GM12865 (cell line): ENCODE results near the gene RNF220.

Source experiments
- DNase-seq: peaks from one replicate; pipeline ENCODE4 v3.0.0; 2010; ENCODE audit warnings: low read depth
- H3K4me3 ChIP-seq: 2 replicates; pipeline ENCODE4 v1.5.1; 2011; ENCODE audit warnings: mild to moderate bottlenecking, low read depth, low read length, control low read depth
- TF ChIP-seq, protein P1 (sequence below): IDR thresholded peaks from 2 replicates; pipeline ENCODE4 v1.5.1; 2011; ENCODE audit warnings: low read length, control low read depth, low read depth, inconsistent platforms; ENCODE audit not compliant: insufficient read depth; ENCODE audit errors: missing control alignments

Gene RNF220

DNA sequence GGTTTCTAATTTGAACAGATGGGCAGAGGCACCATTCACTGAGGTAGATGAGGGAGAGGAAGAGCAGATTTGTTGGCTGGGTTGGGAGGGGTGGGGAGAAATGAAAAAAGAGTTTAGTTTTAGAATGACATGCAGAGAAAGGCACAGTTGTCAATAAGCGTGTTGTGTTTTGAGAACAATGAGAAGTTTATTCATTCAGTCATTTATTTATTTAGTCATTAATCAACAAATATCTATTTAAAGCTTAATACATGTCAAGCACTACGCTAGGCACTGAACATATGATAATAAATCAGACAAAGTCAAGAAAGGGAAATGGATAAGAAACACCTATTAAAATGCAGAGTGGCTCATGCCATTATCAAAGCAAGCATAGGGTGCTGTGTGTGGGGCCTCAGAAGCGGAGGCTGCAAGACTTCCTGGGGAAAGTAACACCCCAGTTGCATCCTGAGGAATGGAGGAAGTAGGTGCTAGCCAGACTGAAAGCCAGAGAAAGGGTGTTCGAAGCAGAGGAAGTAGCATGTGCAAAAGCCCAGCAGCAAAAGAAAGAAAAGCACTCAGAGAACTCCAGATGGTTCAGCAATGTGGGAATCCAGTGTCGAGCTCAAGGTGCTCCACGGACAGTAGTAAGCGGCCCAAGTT is 114.1 kb downstream of the RNF220 start:
- TF ChIP-seq, protein P1, sequence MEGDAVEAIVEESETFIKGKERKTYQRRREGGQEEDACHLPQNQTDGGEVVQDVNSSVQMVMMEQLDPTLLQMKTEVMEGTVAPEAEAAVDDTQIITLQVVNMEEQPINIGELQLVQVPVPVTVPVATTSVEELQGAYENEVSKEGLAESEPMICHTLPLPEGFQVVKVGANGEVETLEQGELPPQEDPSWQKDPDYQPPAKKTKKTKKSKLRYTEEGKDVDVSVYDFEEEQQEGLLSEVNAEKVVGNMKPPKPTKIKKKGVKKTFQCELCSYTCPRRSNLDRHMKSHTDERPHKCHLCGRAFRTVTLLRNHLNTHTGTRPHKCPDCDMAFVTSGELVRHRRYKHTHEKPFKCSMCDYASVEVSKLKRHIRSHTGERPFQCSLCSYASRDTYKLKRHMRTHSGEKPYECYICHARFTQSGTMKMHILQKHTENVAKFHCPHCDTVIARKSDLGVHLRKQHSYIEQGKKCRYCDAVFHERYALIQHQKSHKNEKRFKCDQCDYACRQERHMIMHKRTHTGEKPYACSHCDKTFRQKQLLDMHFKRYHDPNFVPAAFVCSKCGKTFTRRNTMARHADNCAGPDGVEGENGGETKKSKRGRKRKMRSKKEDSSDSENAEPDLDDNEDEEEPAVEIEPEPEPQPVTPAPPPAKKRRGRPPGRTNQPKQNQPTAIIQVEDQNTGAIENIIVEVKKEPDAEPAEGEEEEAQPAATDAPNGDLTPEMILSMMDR: no peak
- H3K4me3 ChIP-seq: no peak overlapping the region
- peak; percentile 16 for DNase-seq

DNA sequence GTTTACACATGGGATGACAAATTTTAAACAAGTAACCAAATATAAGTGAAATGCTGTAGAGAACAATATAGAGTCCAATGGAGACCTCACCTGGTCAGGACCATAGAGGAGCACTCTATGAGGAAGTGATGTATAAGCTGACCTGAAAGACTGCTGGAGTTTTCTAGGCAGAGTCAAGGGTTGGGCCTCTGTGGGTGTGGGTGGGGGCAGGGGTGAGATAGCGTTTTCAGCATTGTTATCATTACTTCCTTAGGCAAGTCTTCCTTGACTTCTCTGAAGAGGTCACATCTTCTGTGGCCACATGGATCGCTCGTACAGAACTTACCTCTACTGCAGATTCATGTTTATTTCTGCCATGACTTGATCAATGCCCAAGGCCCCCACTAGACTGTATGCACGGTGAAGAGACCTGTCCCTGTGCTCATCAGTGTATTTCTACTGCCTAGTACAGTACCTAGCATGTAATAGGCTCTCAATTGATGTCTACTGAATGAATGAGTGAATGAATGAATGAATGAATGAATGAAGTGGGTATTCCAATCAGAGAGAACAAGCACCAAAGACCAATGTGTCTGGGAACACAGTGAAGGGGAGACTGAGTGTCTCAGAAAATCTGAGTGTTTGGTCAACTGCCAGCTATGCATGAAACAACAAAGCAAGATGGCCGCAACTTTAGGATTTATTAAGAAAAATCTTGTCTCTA is 116.5 kb downstream of the RNF220 start:
- DNase-seq: no peak
- TF ChIP-seq, protein P1: no peak

DNA sequence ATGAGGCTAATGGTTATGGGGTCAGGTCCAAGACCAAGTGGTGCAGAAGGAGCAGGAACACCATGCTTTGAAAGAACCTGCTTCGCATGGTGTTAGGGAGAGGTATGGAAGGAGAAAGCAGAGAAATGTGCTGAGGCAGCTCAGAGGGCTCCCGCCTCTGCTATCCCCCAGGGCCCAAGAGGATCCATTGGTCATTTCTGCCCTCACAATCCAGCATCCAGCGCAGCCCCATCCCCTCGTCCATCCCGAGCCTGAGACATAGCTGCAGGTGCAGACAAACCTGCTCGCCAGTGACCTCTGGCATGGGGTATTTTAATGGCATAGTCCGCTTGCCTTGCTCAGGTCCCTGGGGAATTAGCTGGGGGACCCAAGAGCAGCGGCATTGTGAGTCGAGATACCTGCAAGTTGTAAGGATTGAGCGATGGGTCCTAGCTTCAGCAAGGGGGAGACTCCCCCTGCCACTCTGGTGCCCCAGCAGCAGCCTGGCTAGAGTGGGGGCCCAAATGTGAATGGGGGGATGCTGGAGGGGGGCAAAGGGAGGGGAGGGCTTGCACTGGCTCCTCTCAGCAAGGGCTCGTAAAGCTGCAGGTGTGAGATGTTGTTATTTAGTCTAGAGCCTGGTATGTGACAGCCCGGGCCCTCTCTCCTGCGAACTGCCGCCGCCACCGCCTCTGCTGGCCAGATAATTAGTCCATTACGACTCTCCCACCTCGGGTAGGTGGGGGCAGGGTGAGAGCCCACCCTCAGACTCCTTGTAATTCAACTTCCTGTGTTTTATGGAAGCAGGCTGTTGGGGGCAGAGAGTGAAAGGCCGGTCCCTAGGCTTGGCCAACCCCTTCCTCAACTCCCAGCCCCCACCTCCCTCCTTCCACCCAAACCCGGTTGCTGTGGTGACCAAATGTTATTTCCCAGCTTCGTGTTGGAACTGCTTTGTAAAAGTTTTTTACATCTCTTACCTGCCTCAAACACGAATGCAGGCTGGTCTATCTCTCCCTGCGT is 118.8 kb downstream of the RNF220 start:
- H3K4me3 ChIP-seq: no peak overlapping the region
- TF ChIP-seq, protein P1: no peak
- DNase-seq: no peak

More for the DNA sequence above, 116.5 kb downstream of the RNF220 start:
- no peak overlapping the region for H3K4me3 ChIP-seq

DNA sequence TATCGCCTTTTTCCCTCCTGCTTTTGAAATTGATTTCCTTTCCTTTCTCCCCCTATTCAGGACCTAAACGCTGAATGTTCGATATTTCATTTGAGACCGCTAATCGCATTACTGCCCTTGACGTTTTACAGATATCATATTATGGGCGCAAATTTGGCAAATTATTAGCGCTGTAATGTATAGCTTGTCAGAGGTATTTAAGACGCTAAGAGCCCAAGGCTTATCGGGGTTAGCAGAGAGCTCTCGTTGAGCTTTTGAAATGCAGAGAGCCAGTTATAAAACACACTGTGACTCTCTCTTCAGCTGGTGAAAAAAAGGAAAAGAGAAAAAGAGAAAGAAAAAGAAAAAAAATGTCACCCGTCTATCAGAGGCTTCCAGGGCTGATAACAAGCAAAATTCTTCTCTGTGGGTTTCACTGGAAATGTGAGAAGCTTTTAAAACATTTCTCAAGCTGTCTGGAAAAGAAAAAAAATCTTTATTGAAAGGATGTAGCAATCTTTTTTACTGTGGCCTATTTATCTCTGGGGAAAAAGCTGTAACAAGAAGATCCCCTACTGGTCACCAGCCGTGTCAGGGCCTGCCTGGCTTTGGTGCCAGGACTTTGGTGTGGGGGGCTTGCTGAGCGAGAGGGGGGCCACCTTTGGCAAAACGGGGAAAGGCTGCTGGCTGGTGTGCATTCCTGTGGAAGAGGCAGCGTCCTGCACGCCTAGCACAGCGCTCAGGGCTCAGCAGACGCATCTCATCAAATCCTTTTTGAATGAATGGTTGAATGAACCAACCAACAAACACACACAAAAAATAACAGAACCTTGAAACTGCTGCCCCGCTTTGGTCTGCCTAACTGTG is 119.8 kb downstream of the RNF220 start:
- H3K4me3 ChIP-seq: no peak overlapping the region
- TF ChIP-seq, protein P1: no peak
- no peak for DNase-seq

DNA sequence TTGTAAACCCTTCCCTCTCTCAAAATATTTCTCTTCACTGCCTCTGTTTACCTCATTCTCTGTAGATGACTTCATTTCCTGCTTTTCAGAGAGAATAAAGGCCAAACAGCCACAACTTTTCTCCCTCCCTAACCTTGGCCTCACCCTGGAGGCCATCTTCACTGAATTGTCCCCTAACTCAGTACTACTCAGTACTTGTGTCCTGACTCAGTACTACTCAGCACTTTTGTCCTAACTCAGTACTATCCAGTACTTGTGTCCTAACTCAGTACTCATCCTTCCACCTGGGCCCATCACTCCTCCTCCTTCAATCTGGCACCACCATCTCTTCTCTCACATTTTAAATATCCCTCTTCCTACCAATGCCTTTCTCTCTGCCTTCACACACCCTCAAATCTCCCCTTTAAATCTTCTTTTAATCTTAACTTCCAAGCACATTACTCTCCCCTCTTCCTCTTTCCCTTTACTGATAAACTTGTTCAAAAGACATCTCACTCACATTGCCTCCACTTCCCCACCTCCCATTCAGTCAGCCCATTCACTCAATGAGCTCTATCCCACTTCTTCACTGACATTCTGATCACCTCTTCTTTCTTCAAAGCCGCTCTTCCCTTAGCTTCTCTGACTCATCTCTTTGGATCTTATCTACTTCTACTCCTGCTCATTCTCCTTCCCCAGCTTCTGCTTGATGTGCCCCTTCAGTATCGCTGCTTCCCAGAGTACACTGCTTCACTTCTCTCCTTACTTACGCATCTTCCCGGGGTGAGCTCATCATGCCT is 121.4 kb downstream of the RNF220 start:
- TF ChIP-seq, protein P1: no peak
- DNase-seq: no peak
- H3K4me3 ChIP-seq: no peak overlapping the region
